KMS-11 (cell line): ENCODE results near the gene DDB1.

ENCODE experiments used
- H2AFZ ChIP-seq: fragments of 200-600 bp; sonication (generic); 2 replicates; pipeline ENCODE4 v1.6.1; 2016; ENCODE audit warnings: antibody characterized with exemption, mixed run types, low read depth
- H3K27ac ChIP-seq: fragments of 200-600 bp; sonication (generic); 2 replicates; pipeline ENCODE4 v1.6.1; 2016; ENCODE audit warnings: mild to moderate bottlenecking, mixed run types
- H3K27me3 ChIP-seq: fragments of 200-600 bp; sonication (generic); 2 replicates; pipeline ENCODE4 v1.6.1; 2017; ENCODE audit warnings: mild to moderate bottlenecking, low read depth, mixed run types, moderate library complexity; ENCODE audit not compliant: insufficient read depth
- H3K36me3 ChIP-seq: fragments of 200-600 bp; sonication (generic); 2 replicates; pipeline ENCODE4 v1.6.1; 2017; ENCODE audit warnings: mild to moderate bottlenecking, mixed run types; ENCODE audit not compliant: insufficient read depth
- H3K4me1 ChIP-seq: fragments of 200-600 bp; sonication (generic); 2 replicates; pipeline ENCODE4 v1.6.1; 2016; ENCODE audit warnings: mild to moderate bottlenecking, low read depth, mixed run types; ENCODE audit not compliant: poor library complexity, severe bottlenecking
- H3K4me2 ChIP-seq: fragments of 200-600 bp; sonication (generic); 2 replicates; pipeline ENCODE4 v1.7.0; 2016; ENCODE audit warnings: mild to moderate bottlenecking, mixed run types
- H3K4me3 ChIP-seq: fragments of 200-600 bp; sonication (generic); IDR thresholded peaks from 2 replicates; pipeline ENCODE4 v1.6.1; 2017; ENCODE audit warnings: low read depth, low read length, mixed read lengths; ENCODE audit not compliant: insufficient read depth
- H3K79me2 ChIP-seq: fragments of 200-600 bp; sonication (generic); 2 replicates; pipeline ENCODE4 v1.6.1; 2016; ENCODE audit warnings: low read depth, mixed run types; ENCODE audit not compliant: insufficient read depth
- H3K9ac ChIP-seq: fragments of 200-600 bp; sonication (generic); 2 replicates; pipeline ENCODE4 v1.6.1; 2016; ENCODE audit warnings: mild to moderate bottlenecking, mixed run types
- H4K20me1 ChIP-seq: fragments of 200-600 bp; sonication (generic); 2 replicates; pipeline ENCODE4 v1.6.1; 2016; ENCODE audit warnings: mild to moderate bottlenecking, mixed run types; ENCODE audit not compliant: insufficient read depth
- TF ChIP-seq, protein P1 (sequence below): fragments of 200-600 bp; sonication (generic); conservative IDR thresholded peaks from 2 replicates; pipeline ENCODE4 v1.6.1; 2017; ENCODE audit warnings: low read depth, mild to moderate bottlenecking, antibody characterized with exemption, low read length, moderate library complexity, mixed read lengths

Gene DDB1

DNA sequence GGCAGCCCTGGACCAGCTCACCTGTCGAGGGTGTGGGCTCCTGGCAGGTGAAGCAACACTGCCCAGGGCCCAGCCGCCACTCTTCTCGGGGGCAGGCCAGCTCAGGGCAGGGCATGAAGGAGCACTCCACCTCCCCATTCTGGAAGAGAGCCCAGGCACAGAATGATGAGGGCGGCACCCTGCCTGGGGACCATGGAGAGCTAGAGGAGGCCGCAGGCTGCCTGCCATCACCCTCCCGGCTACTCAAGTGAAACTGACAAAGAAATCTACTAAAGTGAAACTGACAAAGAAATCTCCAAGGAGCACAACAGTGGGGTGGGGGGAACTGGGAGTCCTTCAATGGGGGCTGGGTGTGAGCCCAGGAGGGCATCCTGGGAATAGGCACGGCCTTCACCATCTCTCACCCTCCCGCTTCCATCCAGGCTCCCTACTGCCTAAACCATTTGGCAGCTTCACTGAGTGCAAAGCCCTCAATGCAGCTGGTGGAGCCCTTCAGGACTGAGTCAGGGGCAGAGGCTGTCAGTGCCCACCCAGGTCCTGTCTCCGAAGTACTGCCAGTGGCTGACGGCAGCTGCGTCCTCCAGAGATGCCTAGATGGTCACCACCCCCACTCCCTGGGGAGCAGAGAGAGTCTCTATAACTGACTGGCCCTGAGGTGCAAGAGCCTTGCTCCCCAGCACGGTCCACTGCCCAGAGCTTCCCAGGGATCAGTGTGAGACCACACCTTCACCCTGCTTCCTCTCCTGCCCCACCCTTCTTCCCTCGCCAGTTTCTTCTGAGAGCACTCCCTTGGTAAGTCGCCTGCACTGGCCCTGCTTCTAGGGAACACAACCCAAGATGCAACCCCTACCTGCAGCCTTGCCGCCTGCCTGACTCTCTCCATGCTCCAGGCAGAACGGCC lies 59.5 kb downstream of the DDB1 start:
- H3K4me1 ChIP-seq, result no peaks in the 10 kb centered on the region
- H3K27me3 ChIP-seq, result no peaks in the 10 kb centered on the region
- TF ChIP-seq, protein P1, sequence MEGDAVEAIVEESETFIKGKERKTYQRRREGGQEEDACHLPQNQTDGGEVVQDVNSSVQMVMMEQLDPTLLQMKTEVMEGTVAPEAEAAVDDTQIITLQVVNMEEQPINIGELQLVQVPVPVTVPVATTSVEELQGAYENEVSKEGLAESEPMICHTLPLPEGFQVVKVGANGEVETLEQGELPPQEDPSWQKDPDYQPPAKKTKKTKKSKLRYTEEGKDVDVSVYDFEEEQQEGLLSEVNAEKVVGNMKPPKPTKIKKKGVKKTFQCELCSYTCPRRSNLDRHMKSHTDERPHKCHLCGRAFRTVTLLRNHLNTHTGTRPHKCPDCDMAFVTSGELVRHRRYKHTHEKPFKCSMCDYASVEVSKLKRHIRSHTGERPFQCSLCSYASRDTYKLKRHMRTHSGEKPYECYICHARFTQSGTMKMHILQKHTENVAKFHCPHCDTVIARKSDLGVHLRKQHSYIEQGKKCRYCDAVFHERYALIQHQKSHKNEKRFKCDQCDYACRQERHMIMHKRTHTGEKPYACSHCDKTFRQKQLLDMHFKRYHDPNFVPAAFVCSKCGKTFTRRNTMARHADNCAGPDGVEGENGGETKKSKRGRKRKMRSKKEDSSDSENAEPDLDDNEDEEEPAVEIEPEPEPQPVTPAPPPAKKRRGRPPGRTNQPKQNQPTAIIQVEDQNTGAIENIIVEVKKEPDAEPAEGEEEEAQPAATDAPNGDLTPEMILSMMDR, result no peak
- H3K4me2 ChIP-seq, result no peak overlapping the region
- no peaks in the 10 kb centered on the region for H3K36me3 ChIP-seq
- H3K27ac ChIP-seq, result no peak overlapping the region
- no peaks in the 10 kb centered on the region for H4K20me1 ChIP-seq
- no peak overlapping the region for H3K4me3 ChIP-seq
- no peak overlapping the region for H2AFZ ChIP-seq
- no peak overlapping the region for H3K9ac ChIP-seq
- H3K79me2 ChIP-seq, result no peaks in the 10 kb centered on the region

DNA sequence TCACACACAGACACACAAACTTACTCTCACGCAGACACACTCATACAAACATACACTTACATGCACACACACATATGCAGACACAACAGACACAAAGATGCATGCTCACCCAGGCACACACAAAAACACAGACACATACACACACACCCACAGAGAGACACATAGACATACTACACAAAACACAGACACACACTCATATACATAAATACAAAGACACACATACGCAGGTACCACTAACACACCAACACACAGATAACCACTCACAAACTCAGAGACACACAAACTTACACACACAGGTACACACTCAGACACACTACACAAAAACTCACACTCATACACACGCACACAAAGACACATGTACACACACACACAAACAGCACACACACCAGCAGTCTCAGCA lies 60.2 kb downstream of the DDB1 start:
- TF ChIP-seq, protein P1, result no peak
- Histone ChIP-seq H3K36me3 (no peaks in the 10 kb centered on the region), H3K9ac (no peak overlapping the region)

DNA sequence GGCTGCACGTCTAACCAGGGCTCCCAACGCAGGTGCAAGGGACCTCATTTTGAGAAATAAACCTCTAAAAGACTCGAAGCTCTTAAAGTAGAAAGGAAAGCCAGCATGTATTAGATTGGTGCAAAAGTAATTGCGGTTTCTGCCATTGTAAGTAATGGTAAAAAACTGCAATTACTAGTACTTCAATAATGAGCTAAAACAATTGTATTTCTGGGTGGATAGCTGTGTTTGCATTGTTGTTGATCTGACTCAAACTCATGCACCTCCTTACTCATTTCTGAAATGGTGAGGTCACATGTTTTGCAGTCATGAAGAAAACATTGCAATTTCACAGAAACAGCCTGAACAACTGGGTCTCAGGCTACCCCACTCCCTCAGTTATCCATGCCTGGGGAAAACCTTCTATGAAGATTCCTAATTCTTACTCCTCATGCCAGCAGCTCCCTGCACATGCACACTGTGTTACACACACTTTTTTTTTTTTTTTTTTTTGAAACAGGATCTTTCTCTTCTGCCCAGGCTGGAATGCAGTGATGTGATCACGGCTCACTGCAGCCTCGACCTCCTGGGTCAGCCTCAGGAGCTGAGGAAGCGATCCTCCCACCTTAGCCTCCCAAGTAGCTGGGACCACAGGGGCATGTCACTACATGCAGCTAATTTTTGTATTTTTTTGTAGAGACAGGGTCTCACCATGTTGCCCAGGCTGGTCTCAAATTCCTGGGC lies 62.4 kb downstream of the DDB1 start:
- no peaks in the 10 kb centered on the region for H3K27me3 ChIP-seq
- TF ChIP-seq, protein P1, result no peak
- no peak overlapping the region for H3K27ac ChIP-seq
- no peaks in the 10 kb centered on the region for H4K20me1 ChIP-seq
- no peak overlapping the region for H3K9ac ChIP-seq
- no peaks in the 10 kb centered on the region for H3K79me2 ChIP-seq
- no peak overlapping the region for H3K4me3 ChIP-seq
- no peak overlapping the region for H3K4me2 ChIP-seq
- H2AFZ ChIP-seq, result no peak overlapping the region
- no peaks in the 10 kb centered on the region for H3K36me3 ChIP-seq
- H3K4me1 ChIP-seq, result no peaks in the 10 kb centered on the region

More for the DNA sequence above, 60.2 kb downstream of the DDB1 start:
- H3K4me1 ChIP-seq, result no peaks in the 10 kb centered on the region
- H3K4me3 ChIP-seq, result no peak overlapping the region
- H3K27me3 ChIP-seq, result no peaks in the 10 kb centered on the region
- H3K79me2 ChIP-seq, result no peaks in the 10 kb centered on the region
- no peak overlapping the region for H2AFZ ChIP-seq
- no peak overlapping the region for H3K27ac ChIP-seq
- no peaks in the 10 kb centered on the region for H4K20me1 ChIP-seq
- no peak overlapping the region for H3K4me2 ChIP-seq

DNA sequence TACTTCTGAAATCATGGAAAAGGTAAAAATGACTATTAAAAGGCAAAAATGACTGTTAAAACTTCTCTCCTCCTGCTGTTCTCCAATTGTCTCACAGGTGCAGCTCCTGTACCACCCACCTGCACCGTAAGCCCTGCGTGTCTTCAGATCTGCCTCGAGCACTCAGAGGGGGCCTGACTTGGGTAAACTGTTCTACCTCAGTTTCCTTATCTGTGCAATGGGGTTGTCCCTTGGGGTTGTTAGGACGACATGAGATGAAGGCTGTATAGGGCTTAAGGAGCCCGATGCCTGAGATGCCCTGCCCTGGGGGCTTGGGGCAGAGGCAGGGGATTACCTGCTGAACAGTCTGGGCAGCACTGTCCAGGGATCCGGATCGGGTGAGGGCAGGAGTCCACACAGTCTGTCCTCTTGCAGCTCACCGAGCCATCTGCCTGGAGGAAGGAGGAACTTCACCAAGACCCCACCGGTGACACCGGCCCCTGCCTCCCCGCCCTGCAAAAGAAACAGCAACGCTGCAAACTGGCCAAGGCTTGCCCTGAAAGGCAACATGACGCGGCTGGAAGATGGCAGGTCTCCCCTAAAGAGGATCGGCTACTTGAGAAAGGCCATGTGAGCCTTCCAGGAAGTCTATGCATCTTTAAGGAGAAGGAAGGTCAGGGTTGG lies 64.2 kb downstream of the DDB1 start:
- no peaks in the 10 kb centered on the region for H3K4me1 ChIP-seq
- H3K79me2 ChIP-seq, result no peaks in the 10 kb centered on the region
- H3K36me3 ChIP-seq, result no peaks in the 10 kb centered on the region
- H4K20me1 ChIP-seq, result no peaks in the 10 kb centered on the region
- H3K4me3 ChIP-seq, result no peak overlapping the region
- no peak overlapping the region for H3K4me2 ChIP-seq
- no peak overlapping the region for H3K27ac ChIP-seq
- H3K9ac ChIP-seq, result no peak overlapping the region
- TF ChIP-seq, protein P1, result no peak
- no peak overlapping the region for H2AFZ ChIP-seq
- H3K27me3 ChIP-seq, result no peaks in the 10 kb centered on the region
